Activated T-cell treated with anti-CD3 and anti-CD28 coated beads for 4 hours (primary cell): ENCODE data around the gene SPATA9.

Source experiments
- DNase-seq: peaks from one replicate; pipeline ENCODE4 v3.0.0-alpha.2; 2020

The SPATA9 gene

DNA sequence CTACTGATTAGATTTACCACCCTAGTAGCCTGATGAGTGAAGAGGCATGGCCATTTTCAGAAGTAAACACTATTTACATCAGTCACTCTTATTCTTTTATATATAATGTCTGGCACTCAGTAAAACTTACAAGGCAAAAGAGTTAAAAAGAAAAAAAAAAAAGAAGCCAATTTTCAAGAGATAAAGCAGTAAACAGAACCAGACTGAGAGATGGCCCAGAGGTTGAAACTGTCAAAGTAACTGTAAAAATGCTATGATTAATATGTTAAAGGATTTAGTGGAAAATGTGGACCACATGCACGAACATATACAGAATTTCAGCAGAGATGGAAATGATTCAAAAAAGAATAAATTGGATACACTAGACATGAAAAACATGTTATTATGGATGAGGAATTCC lies 69.3 kb downstream of the SPATA9 start:
- DNase-seq, result no peak

- no peak for DNase-seq
Observed at GRCh38 chr5:95611396-95611795, 71.4 kb downstream of the SPATA9 start.

DNA sequence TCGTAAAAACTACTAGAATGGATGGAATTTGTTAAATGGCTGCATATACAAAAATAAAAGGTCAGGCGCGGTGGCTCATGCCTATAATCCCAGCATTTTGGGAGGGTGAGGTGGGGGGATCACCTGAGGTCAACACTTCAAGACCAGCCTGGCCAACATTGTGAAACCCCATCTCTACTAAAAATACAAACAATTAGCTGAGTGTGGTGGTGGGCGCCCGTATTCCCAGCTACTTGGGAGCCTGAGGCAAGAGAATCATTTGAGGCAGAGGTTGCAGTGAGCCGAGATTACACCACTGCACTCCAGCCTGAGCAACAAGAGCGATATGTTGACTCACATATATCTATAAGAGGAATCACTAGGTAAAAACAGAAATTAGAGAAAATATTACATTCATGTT lies 72.2 kb downstream of the SPATA9 start:
- no peak for DNase-seq

- no peak for DNase-seq
Observed at GRCh38 chr5:95609711-95610110, 73.1 kb downstream of the SPATA9 start.
